NCI-H510A (cell line): ENCODE data around the gene CARD10.

Experiments
- DNase-seq: peaks from one replicate; lab custom pipeline; 2025; lab: John Stamatoyannopoulos, UW

Gene CARD10, protein sequence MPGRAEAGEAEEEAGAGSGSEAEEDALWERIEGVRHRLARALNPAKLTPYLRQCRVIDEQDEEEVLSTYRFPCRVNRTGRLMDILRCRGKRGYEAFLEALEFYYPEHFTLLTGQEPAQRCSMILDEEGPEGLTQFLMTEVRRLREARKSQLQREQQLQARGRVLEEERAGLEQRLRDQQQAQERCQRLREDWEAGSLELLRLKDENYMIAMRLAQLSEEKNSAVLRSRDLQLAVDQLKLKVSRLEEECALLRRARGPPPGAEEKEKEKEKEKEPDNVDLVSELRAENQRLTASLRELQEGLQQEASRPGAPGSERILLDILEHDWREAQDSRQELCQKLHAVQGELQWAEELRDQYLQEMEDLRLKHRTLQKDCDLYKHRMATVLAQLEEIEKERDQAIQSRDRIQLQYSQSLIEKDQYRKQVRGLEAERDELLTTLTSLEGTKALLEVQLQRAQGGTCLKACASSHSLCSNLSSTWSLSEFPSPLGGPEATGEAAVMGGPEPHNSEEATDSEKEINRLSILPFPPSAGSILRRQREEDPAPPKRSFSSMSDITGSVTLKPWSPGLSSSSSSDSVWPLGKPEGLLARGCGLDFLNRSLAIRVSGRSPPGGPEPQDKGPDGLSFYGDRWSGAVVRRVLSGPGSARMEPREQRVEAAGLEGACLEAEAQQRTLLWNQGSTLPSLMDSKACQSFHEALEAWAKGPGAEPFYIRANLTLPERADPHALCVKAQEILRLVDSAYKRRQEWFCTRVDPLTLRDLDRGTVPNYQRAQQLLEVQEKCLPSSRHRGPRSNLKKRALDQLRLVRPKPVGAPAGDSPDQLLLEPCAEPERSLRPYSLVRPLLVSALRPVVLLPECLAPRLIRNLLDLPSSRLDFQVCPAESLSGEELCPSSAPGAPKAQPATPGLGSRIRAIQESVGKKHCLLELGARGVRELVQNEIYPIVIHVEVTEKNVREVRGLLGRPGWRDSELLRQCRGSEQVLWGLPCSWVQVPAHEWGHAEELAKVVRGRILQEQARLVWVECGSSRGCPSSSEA

GRCh38 chr22:37519268-37520195, at the start of gene CARD10:
CARD10 (minus strand) TSS chr22:37519415; CDS start chr22:37519200, 215 bp downstream.
- no peak for DNase-seq

DNA sequence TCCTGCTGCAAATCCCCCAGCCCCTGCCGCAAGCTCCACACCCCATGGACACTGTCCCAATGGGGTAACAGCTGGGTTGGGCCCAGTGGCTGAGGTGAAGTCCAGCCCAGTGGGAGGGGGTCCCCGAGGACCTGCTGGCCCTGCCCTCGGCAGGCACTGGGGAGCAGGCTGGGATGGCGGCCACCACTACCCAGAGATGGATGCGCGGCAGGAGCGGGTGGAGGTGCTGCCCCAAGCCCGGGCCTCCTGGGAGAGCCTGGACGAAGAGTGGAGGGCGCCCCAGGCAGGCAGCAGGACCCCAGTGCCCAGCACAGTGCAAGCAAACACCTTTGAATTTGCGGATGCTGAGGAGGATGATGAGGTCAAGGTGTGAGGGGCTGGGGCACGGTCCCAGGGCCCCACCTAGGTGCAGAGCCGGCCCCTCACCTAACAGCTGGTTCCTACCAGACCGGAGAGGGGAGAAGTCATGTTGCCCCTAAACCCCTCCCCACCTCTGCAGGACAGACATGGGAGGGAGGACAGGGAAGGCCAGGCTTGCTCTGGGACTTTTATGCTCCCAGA, 49.3 kb upstream of the CARD10 start:
- no peak for DNase-seq

DNA sequence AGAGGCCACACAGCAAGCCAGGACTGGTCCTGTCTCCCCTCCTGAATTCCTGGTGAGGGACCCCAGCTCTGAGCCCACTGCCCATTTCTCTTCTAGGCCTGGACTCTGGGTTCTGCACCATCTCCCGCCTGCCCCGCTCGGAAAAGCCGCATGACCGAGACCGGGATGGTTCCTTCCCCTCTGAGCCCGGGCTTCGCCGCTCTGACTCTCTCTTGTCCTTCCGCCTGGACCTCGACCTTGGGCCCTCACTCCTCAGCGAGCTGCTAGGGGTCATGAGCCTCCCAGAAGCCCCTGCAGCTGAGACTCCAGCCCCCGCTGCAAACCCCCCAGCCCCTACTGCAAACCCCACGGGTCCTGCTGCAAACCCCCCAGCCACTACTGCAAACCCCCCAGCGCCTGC, 48.8 kb upstream of the CARD10 start:
- DNase-seq, result no peak

DNA sequence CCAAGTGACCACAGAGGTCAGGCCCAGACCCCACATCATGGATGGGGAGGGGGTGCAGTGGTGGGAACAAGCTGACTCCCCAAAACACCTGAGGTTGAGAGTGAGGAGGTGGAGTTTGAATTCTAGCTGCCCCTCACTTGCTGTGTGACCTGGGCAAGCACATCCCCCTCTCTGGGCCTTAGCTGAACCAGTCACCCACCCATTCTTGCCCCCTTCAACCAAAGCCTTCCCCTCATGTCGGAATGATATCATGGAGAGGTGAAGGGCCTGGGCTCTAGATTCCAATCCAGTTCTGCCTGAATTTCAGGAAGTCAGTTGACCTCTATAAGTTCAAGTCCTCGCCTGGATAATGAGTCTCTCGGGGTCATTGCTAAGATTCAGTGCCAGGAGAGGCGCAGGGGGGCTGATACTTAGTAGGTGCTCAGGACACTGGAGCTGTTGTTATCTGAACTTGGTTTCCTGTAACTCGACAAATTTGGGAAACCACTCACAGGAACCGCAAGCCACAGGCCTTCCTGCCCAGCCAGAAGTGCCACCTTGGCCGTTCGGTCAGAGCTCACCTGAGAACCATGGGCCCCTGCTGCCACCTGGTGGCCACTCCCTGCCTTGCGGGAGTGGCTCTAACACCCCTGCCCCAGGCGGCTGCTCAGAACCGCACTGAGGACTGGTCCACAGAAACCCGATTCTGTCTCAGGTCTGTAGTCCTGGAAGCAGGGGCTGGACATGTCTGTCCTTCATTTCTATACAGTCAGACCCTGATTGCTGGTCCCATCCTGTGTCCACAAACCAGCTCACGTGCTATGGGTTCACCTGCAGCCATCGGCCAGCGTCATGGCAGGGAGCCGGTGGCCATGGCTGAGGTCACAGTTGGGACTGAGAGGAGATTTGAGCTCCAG, 47.9 kb upstream of the CARD10 start:
- DNase-seq, result no peak

- DNase-seq, result no peak
Measured at GRCh38 chr22:37566329-37566837, 47.2 kb upstream of the CARD10 start.

DNA sequence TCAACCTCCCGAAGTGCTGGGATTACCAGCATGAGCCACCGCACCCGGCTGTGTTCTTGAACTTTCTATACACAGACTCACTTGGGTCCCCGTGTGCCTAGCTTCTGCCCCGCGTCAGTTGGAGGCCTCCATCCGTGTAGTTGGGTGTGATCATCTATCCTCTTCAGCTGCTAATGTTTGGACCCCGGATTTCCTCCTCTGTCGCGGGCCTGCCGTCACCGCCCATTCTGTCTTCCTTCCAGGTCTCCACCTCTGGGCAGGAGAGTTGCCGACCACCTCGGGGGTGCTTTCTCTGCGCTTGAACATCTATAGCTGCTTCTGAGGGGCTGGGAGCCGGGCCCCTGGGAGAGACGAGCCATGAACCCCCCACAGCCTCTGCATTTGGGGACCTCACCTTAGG, 46.6 kb upstream of the CARD10 start:
- DNase-seq, result no peak

DNA sequence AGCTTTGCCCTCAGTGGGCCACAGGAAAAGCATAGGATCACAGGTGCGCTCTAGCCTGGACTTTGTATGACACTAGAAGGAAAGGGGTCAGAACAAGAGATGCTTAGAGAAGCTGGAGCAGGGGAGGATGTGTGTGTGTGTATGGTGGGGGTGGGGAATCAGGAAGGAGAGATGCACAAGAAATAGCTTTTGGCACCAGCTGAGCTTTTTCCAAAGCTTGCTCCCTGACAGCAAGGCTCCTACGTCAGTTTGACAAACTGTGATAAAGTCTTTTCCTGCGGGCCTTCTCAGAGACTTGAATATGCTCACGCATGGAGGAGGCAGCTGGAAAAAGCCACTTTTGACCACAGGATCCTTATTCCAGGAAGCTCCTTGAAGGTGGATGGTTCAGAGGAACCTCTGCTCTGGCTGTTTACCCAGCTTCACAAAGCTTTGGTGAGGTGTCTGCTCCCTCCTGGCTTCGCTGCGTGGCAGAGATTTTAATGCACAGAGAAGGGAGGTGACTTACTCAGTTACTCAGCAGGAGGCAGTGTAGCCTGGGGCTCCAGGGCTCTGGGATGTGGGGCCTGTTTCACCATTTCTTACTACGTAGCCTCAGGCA, 45.0 kb upstream of the CARD10 start:
- no peak for DNase-seq

- no peak for DNase-seq
Measured at GRCh38 chr22:37563153-37564081, 44.2 kb upstream of the CARD10 start.

DNA sequence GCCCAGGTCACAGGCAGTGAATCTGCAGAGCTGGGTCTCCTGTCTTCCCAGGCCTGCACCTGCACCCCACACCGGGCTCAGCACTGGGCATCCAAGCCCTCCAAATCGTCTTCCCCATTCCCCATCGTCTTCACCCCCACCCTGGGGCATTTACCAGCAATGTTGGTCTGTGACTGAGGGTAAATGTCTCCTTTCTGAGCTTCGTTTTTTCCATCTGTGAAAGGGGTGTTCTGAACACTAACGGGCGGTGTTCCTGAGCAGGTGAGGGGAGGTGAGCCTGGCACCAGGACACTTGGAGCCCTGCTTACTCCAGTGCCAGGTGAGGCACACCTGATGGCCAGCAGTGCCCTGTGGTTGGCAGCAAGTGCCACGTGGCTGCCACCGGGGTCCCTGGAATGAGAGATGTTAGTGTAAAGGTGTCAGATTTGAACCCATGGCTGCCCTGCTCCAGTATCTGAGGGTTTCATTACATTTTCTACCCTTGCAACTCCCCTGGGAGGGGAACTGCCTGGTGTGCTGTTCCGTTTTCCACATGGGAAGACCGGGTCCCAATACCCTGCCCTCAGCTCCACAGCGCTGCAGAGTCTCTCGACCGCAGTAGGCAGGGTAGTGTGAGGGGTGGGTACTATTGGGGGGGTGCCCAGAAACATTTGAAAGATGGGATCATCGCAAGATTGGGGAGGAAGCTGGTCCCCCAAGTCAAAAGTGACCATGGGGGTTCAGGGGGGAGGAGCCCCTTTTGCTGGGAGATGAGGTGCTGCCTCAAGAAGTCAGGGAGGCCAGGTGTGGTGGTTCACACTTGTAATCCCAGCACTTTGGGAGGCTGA, 43.0 kb upstream of the CARD10 start:
- DNase-seq, result no peak

- DNase-seq, result no peak
Measured at GRCh38 chr22:37561212-37562048, 42.2 kb upstream of the CARD10 start.

- DNase-seq, result no peak
Measured at GRCh38 chr22:37560608-37561211, 41.5 kb upstream of the CARD10 start.

DNA sequence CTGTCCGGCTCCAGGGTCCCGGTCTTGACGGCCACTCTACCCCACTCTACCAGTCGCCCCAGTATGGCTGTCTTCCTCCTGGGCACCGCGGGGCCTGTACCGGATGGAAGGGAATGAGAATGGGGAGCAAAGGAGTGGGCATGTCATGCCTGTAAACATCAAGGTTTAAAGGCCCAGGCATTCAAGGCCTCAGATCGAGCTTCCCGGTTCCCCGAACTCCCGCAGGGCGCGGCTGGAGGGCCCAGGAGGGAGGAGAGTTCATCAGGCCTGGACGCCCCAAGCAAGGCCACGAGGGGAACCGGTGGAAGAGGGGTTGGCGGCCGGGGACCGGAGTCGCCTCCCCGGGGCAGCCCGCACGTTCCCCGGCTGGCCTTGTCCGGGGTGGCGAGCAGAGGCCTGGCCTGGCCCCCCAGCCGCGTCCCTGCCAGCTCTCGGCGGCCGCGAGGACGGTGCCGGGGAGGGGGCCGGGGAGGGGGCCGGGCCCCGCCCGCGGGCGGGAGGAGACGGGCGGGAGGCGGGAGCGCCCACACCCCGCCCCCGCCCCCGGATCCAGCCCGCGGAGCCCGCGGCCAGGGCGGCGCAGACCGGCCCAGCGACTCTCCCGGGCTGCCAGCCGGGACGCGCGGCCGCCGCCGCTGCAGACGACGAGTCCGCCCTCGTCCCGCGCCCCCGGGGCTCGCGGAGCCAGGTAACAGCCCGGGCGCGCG, 40.8 kb upstream of the CARD10 start, which contains the start of gene CDC42EP1:
TSS of gene CDC42EP1 (plus strand) at position 580 of the 707 bp plus-strand sequence. CDS start 5,870 bp downstream, outside the sequence.
- no peak for DNase-seq

DNA sequence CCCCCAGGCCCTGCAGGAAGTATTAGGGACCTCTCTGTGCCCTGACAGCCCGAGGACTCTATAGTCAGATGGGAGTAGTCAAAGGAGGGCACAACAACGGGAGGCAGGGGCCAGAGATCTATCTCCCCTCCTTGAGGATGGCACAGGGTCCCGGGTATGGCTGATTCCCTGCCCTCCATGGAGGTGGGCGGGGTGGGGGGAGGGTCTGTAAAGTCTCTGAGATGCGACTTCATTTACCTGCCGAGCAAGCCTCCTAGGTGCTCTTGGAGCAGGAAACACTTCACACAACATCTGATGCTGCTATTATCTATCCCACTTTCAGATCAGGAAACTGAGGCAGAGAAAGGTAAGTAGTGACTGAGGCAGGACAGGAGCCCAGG, 40.3 kb upstream of the CARD10 start:
- DNase-seq, result no peak

DNA sequence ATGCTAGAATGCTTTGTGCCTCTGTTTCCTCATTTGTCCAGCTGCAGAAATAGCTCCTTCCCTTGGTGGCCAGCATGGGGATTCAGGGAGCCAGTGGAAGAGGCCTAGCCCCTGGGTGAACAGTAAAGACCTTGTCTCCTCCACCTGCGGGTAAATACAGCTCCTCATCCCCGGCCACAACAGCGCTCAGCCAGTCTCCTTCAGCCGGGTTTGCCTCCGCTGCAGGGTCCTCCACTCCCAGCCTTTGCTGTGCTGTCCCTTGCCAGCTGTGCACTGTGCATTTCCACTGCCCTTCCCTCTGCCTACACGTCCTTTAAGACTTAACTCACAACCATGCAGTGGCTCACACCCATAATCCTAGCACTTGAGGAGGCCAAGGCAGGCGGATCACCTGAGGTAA, 39.6 kb upstream of the CARD10 start:
- no peak for DNase-seq

DNA sequence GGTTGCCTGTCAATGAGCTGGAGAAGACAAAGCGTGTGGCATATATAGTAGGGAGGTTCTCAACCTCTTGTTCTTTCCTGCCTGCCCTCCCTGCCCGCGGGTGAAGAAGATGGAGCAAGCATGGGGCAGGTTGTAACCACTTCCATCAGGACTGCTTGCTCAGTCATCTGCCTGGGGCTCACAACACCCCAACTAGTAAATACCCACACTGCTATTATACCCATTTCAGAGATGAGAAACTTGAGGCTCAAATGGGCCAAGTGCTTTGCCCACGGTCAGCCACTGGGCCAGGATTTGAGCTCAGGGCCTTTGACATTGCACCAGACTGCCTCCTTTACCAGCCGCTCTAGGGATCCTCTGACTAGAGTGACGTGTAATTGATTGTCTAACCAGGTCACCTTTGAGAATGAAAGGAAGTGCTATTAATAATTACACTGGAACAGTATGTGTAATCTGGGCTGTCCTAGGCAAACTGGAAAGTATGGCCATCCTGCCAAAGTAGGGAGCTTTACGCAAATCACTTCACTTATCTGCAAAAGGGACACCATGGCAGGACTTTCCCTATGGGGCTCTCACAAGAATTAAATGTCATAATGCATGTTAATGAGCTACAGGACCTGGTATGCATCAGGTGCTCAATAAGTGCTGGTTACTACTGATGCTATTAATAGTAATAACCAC, 38.2 kb upstream of the CARD10 start:
- DNase-seq, result no peak
